ENCODE results near the gene SPAG9.

DNA sequence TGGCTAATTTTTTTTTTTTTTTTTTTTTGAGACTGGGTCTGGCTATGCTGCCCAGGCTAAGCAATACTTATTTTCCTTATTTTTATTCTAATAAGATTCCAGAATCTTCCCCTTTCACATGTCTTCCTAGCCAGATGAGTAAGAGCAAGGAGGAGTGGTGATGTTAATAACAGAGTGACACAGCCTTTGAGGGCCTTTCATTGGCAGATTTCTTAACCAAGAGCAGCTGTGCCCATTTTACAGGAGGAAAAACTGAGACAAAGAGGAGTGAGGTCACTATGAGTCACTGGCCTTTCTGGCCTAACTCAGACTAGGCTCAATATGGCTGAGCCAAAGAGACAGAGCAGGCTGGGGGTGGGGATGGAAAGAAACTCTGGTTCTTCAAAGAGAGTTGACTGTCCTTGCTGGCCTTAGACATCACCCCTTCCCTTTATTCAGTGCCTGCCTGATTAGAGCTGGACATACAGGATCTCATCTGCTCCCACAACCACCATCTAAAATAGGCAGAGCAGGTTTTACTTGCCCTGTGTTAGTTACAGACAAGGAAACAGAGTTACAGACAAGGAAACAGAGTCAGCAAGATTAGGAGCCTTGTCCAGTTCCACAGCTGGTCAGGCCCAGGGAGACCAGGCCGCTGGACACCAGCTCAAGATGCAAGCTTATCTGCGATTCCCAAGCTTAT, 204.5 kb downstream of the SPAG9 start:
- TF ChIP-seq CTCF (IDR thresholded peaks at IDR 0.05): no peak
- TF ChIP-seq ZFX (IDR thresholded peaks at IDR 0.05; ENCODE audit: borderline replicate concordance): no peak
